GM20000 (cell line): Measurements from ENCODE around the gene SH3BP2.

Experiments
- DNase-seq: peaks from one replicate; pipeline ENCODE4 v3.0.0; 2012; ENCODE audit warnings: low spot score
- CTCF ChIP-seq: IDR thresholded peaks from 2 replicates; pipeline ENCODE4 v1.5.1; 2012; ENCODE audit warnings: mild to moderate bottlenecking, control low read depth; ENCODE audit errors: extremely low read depth, missing control alignments

Gene SH3BP2

GRCh38 chr4:2871466-2871865, 78.6 kb downstream of the SH3BP2 start:
- DNase-seq = no peak

GRCh38 chr4:2871911-2872310, 79.0 kb downstream of the SH3BP2 start:
- no peak for DNase-seq
- TF ChIP-seq CTCF = no peak

More at GRCh38 chr4:2871466-2871865, 78.6 kb downstream of the SH3BP2 start:
- TF ChIP-seq CTCF = no peak

DNA sequence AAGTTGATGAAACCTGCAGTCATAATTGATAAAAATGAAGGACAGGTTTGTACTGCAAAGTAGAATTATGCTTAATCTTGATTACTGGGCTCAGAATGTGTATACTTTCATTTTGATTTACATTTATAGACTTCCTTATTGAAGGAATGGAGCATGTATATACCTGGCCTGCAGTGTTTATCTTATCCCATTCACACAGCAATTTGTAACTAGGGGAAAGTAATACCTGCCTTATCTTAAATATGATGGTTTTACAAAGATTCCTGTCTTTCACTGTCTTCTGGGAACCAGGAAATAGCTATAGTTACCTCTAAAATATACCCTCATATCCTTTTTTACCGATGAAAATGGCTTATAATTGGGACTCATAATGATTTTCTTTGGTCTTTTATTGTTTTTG, 80.4 kb downstream of the SH3BP2 start:
- no peak for TF ChIP-seq CTCF
- no peak for DNase-seq

DNA sequence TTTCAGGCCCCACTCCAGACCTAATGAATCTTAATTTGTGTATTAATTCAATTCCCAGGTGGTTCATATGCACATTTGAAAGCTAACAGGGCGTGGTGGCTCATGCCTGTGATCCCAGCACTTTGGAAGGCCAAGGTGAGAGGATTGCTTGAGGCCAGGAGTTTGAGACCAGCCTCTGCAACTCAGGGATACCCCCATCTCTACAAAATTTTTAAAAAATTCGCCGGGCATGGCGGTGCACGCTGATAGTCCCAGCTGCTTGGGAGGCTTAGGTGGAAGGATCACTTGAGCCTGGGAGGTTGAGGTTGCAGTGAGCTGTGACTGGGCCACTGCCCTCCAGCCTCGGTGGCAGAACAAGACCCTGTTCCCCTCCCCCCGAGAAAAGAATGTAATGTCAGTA, 82.0 kb downstream of the SH3BP2 start:
- no peak for TF ChIP-seq CTCF
- no peak for DNase-seq

- DNase-seq = no peak
- TF ChIP-seq CTCF = no peak
Measured at GRCh38 chr4:2875556-2875955, 82.7 kb downstream of the SH3BP2 start.

GRCh38 chr4:2878346-2878745, 85.5 kb downstream of the SH3BP2 start:
- no peak for DNase-seq
- no peak for TF ChIP-seq CTCF

- DNase-seq = no peak
- no peak for TF ChIP-seq CTCF
Measured at GRCh38 chr4:2879026-2879425, 86.1 kb downstream of the SH3BP2 start.
